Activated CD4-positive, alpha-beta memory T cell treated with anti-CD3 and anti-CD28 coated beads for 36 hours (primary cell): ENCODE data around the gene MRPS22. TPM values are rescaled to one million over a fixed set of nuclear protein-coding genes. Genes with fewer than 3 reads are reported as not detected.

ENCODE experiments used
- CTCF ChIA-PET: fragments of 350-600 bp; sonication (Branson Sonifier 250); formaldehyde crosslinking; loops from one replicate; lab custom pipeline; 2021; ENCODE audit warnings: antibody characterized with exemption, inconsistent platforms; lab: Charles Lee
- POLR2A ChIA-PET: fragments of 350-600 bp; sonication (Branson Sonifier 250); formaldehyde crosslinking; loops from one replicate; lab custom pipeline; 2021; ENCODE audit warnings: antibody characterized with exemption; lab: Charles Lee
- DNase-seq: peaks from one replicate; pipeline ENCODE4 v3.0.0-alpha.2; 2020
- H3K27ac Mint-ChIP-seq: one replicate; pipeline ENCODE4 v1.8.0; 2021; ENCODE audit warnings: mixed read lengths
- H3K27me3 Mint-ChIP-seq: one replicate; pipeline ENCODE4 v1.8.0; 2021; ENCODE audit warnings: mixed read lengths
- H3K36me3 Mint-ChIP-seq: one replicate; pipeline ENCODE4 v1.8.0; 2021; ENCODE audit warnings: mixed read lengths
- H3K4me1 Mint-ChIP-seq: one replicate; pipeline ENCODE4 v1.8.0; 2021; ENCODE audit warnings: low read depth, mixed read lengths
- H3K4me3 Mint-ChIP-seq: one replicate; pipeline ENCODE4 v1.8.0; 2021; ENCODE audit warnings: mild to moderate bottlenecking, mixed read lengths
- H3K9me3 Mint-ChIP-seq: one replicate; pipeline ENCODE4 v1.8.0; 2021; ENCODE audit warnings: mixed read lengths
- intact Hi-C: fragments of 100-400 bp; cut with micrococcal nuclease; formaldehyde crosslinking; loops from one replicate; pipeline ENCODE4 v1.15.1; 2023
- total RNA-seq, 2 experiments: library from RNA; stranded (reverse); gene quantifications; one replicate each; pipeline ENCODE4 v1.2.3, GENCODE V29; 2021

Gene MRPS22
- total RNA-seq, 2 experiments from 2014 or later, result 49.9 to 50.2 TPM

GRCh38 chr3:139353920-139354556 is 10.2 kb downstream of the MRPS22 start:
- intact Hi-C loops, result no loop called here
- POLR2A ChIA-PET, result no interaction called here
- peaks cover 64% of the 10 kb centered on the region for H3K36me3 Mint-ChIP-seq
- CTCF ChIA-PET, result interaction anchor here (0.7 to 1.4 kb wide), 2 partner anchors 242 to 418 kb away, joined by 3 to 8 read pairs; no protein-coding TSS in a partner anchor
- DNase-seq, result no peak
- no peaks in the 10 kb centered on the region for H3K9me3 Mint-ChIP-seq
- no peak overlapping the region for H3K4me3 Mint-ChIP-seq
- peaks cover 36% of the 10 kb centered on the region for H3K4me1 Mint-ChIP-seq
- H3K27ac Mint-ChIP-seq, result no peak overlapping the region
- H3K27me3 Mint-ChIP-seq, result no peaks in the 10 kb centered on the region

DNA sequence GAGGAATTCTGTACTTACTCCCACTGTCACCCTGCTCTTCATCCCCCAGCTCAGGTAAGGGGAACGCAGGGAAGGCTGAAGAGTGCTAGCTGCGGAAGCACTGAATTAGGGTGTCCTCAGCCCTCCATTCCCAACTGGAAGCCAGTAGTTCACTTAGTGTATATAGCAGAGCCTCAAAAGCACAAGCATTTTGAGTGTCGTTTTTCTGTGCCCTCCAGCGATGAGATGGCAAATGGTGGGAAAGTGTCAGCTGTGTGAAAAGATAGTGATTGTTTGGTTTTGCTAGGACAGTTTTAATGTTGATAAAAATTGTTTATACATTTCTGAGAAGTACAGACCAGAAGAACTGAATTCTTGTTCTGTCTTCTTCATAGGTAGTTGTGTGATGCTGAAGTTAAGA is 10.8 kb downstream of the MRPS22 start:
- Mint-ChIP-seq H3K27ac (no peak overlapping the region), H3K4me3 (no peak overlapping the region), H3K36me3 (peaks cover 65% of the 10 kb centered on the region), H3K4me1 (peaks cover 36% of the 10 kb centered on the region), H3K9me3 (no peaks in the 10 kb centered on the region), H3K27me3 (no peaks in the 10 kb centered on the region)
- CTCF ChIA-PET, result interaction anchor here (1.4 kb wide), 1 partner anchor 243 kb away, joined by 8 read pairs; no protein-coding TSS in a partner anchor
- POLR2A ChIA-PET, result no interaction called here
- intact Hi-C loops, result no loop called here
- no peak for DNase-seq

- H3K27me3 Mint-ChIP-seq, result no peaks in the 10 kb centered on the region
- H3K4me3 Mint-ChIP-seq, result no peak overlapping the region
- H3K4me1 Mint-ChIP-seq, result peaks cover 36% of the 10 kb centered on the region
- POLR2A ChIA-PET, result no interaction called here
- intact Hi-C loops, result no loop called here
- peaks cover 70% of the 10 kb centered on the region for H3K36me3 Mint-ChIP-seq
- no peaks in the 10 kb centered on the region for H3K9me3 Mint-ChIP-seq
- CTCF ChIA-PET, result no interaction called here
- no peak overlapping the region for H3K27ac Mint-ChIP-seq
- DNase-seq, result no peak
These were observed 11.7 kb downstream of the MRPS22 start for GRCh38 chr3:139355476-139355875.

DNA sequence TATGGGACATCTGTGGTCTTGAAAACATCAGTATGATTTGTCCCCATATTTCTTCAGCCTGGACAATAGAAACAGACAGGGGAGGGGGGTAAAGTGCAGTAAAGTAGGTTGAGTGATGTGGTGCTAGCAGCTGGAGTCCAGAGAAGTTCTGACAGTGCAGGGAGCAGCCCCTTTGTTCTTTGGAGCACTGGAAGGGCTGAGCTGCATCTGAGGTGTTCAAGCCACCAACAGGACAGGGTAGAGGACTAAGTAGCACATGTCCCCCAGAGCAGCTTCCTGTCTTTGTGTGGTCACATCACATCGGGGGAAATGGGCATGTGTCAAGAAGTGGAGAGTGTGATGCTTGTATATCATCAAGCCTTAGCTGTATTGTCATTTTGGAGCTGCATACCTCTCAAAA is 12.1 kb downstream of the MRPS22 start:
- H3K9me3 Mint-ChIP-seq, result no peaks in the 10 kb centered on the region
- peaks cover 71% of the 10 kb centered on the region for H3K36me3 Mint-ChIP-seq
- ChIA-PET CTCF (interaction anchor here (0.8 kb wide), 1 partner anchor 27 kb away, joined by 3 read pairs; no protein-coding TSS in a partner anchor), POLR2A (no interaction called here)
- peaks cover 36% of the 10 kb centered on the region for H3K4me1 Mint-ChIP-seq
- no peak overlapping the region for H3K4me3 Mint-ChIP-seq
- no peaks in the 10 kb centered on the region for H3K27me3 Mint-ChIP-seq
- no peak for DNase-seq
- no peak overlapping the region for H3K27ac Mint-ChIP-seq
- intact Hi-C loops, result no loop called here

- intact Hi-C loops, result loop anchor here (2.0 kb wide), 2 partner anchors 23 to 31 kb away; partner anchors contain the start of gene COPB2
- Mint-ChIP-seq H3K36me3 (peaks cover 71% of the 10 kb centered on the region), H3K4me1 (peaks cover 35% of the 10 kb centered on the region), H3K4me3 (no peak overlapping the region), H3K9me3 (no peaks in the 10 kb centered on the region), H3K27me3 (no peaks in the 10 kb centered on the region), H3K27ac (peak overlapping the region; percentile 35)
- ChIA-PET CTCF (no interaction called here), POLR2A (no interaction called here)
- peak; percentile 24 for DNase-seq
These were observed 14.1 kb downstream of the MRPS22 start for GRCh38 chr3:139357899-139358298.

GRCh38 chr3:139358841-139359562 is 15.2 kb downstream of the MRPS22 start:
- H3K9me3 Mint-ChIP-seq, result no peaks in the 10 kb centered on the region
- no peak overlapping the region for H3K4me3 Mint-ChIP-seq
- no peaks in the 10 kb centered on the region for H3K27me3 Mint-ChIP-seq
- peaks cover 71% of the 10 kb centered on the region for H3K36me3 Mint-ChIP-seq
- intact Hi-C loops, result loop anchor here (2.0 kb wide), 2 partner anchors 22 to 30 kb away; partner anchors contain the start of gene COPB2
- no peak for DNase-seq
- H3K4me1 Mint-ChIP-seq, result peaks cover 29% of the 10 kb centered on the region
- POLR2A ChIA-PET, result interaction anchor here (0.6 to 0.7 kb wide), 2 partner anchors 14 to 1282 kb away, joined by 3 to 4 read pairs; no protein-coding TSS in a partner anchor
- CTCF ChIA-PET, result interaction anchor here (1.1 kb wide), 1 partner anchor 444 kb away, joined by 3 read pairs; no protein-coding TSS in a partner anchor
- no peak overlapping the region for H3K27ac Mint-ChIP-seq

GRCh38 chr3:139361276-139361675 is 17.5 kb downstream of the MRPS22 start:
- Mint-ChIP-seq H3K27me3 (no peaks in the 10 kb centered on the region), H3K4me1 (peaks cover 19% of the 10 kb centered on the region), H3K27ac (no peak overlapping the region), H3K9me3 (no peaks in the 10 kb centered on the region), H3K36me3 (peaks cover 65% of the 10 kb centered on the region), H3K4me3 (no peak overlapping the region)
- intact Hi-C loops, result no loop called here
- no peak for DNase-seq
- POLR2A ChIA-PET, result no interaction called here
- CTCF ChIA-PET, result no interaction called here

DNA sequence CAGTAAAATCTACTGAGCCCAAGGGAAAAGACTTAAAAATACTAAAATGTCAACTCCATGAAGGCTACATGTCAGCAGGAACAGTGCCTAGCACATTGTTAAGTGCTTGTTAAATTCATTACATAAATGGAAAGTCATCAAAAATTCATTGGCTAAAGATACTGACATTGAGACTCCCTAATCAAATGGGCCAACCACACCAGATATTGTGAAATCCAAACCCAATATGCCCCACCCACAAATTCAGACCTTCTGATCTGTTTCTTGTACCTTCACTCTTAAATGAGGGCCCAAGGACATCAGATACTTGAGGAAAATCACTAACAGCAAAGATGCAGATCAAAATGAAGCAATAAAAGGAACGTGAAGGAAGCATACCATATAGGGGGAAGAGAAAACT is 20.7 kb downstream of the MRPS22 start:
- no peaks in the 10 kb centered on the region for H3K9me3 Mint-ChIP-seq
- POLR2A ChIA-PET, result no interaction called here
- intact Hi-C loops, result no loop called here
- CTCF ChIA-PET, result no interaction called here
- no peak for DNase-seq
- H3K4me1 Mint-ChIP-seq, result peaks cover 8% of the 10 kb centered on the region
- H3K27ac Mint-ChIP-seq, result no peak overlapping the region
- peaks cover 58% of the 10 kb centered on the region for H3K36me3 Mint-ChIP-seq
- H3K4me3 Mint-ChIP-seq, result no peak overlapping the region
- no peaks in the 10 kb centered on the region for H3K27me3 Mint-ChIP-seq

DNA sequence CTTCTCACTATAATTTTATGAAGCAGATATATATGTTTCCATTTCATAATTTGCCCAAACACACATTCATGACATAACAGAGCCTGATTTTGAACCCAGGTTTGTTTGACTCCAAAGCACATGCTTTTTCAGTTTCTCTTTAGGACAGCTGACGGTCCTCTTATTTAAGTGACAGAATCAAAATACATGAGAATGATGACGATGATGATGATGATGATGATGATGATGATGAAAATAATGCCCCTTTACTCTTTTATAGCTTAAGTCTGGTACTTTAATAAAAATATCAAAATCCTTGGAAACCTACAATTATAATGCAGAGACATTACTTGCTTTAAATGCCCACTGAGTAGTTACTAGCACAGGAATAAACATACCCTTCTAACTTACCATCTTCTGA is 30.3 kb downstream of the MRPS22 start:
- peaks cover 5% of the 10 kb centered on the region for H3K4me1 Mint-ChIP-seq
- POLR2A ChIA-PET, result no interaction called here

GRCh38 chr3:139377378-139377777 is 33.6 kb downstream of the MRPS22 start:
- H3K27ac Mint-ChIP-seq, result no peak overlapping the region
- intact Hi-C loops, result no loop called here
- peaks cover 27% of the 10 kb centered on the region for H3K4me1 Mint-ChIP-seq
- H3K27me3 Mint-ChIP-seq, result no peaks in the 10 kb centered on the region
- ChIA-PET POLR2A (no interaction called here), CTCF (no interaction called here)
- H3K4me3 Mint-ChIP-seq, result no peak overlapping the region
- H3K9me3 Mint-ChIP-seq, result no peaks in the 10 kb centered on the region
- DNase-seq, result no peak
- peaks cover 55% of the 10 kb centered on the region for H3K36me3 Mint-ChIP-seq

More for the DNA sequence above, 30.3 kb downstream of the MRPS22 start:
- no peak overlapping the region for H3K4me3 Mint-ChIP-seq
- no peak overlapping the region for H3K27ac Mint-ChIP-seq
- no peak for DNase-seq
- H3K36me3 Mint-ChIP-seq, result peaks cover 62% of the 10 kb centered on the region
- intact Hi-C loops, result no loop called here
- H3K9me3 Mint-ChIP-seq, result no peaks in the 10 kb centered on the region
- no peaks in the 10 kb centered on the region for H3K27me3 Mint-ChIP-seq
- CTCF ChIA-PET, result no interaction called here

- Mint-ChIP-seq H3K27ac (no peak overlapping the region), H3K27me3 (no peaks in the 10 kb centered on the region), H3K36me3 (peaks cover 47% of the 10 kb centered on the region), H3K4me3 (no peak overlapping the region), H3K4me1 (peaks cover 32% of the 10 kb centered on the region), H3K9me3 (no peaks in the 10 kb centered on the region)
- DNase-seq, result no peak
- POLR2A ChIA-PET, result no interaction called here
- CTCF ChIA-PET, result interaction anchor here (1.1 kb wide), 1 partner anchor 10 kb away, joined by 4 read pairs; no protein-coding TSS in a partner anchor
- intact Hi-C loops, result no loop called here
These were observed 34.9 kb downstream of the MRPS22 start for GRCh38 chr3:139378587-139379241.

- H3K27me3 Mint-ChIP-seq, result no peaks in the 10 kb centered on the region
- H3K4me1 Mint-ChIP-seq, result peaks cover 40% of the 10 kb centered on the region
- H3K9me3 Mint-ChIP-seq, result no peaks in the 10 kb centered on the region
- H3K27ac Mint-ChIP-seq, result no peak overlapping the region
- H3K36me3 Mint-ChIP-seq, result peaks cover 34% of the 10 kb centered on the region
- ChIA-PET CTCF (interaction anchor here (1.2 kb wide), 1 partner anchor 9 kb away, joined by 3 read pairs; the partner anchor contains the start of gene COPB2), POLR2A (no interaction called here)
- no peak overlapping the region for H3K4me3 Mint-ChIP-seq
- DNase-seq, result no peak
- intact Hi-C loops, result loop anchor here (2.0 kb wide), 1 partner anchor 22 kb away; no protein-coding TSS in a partner anchor
These were observed 36.8 kb downstream of the MRPS22 start for GRCh38 chr3:139380575-139380974.
